Keratinocyte (primary cell): ENCODE measurements around the gene RABIF. TPM values are rescaled to one million over a fixed set of nuclear protein-coding genes. Genes with fewer than 3 reads are reported as not detected.

Experiments used
- DNase-seq: peaks from one replicate; pipeline ENCODE4 v3.0.0-alpha.2; 2011; ENCODE audit warnings: low read depth, missing footprints, low spot score
- FAIRE-seq: peaks from 2 replicates; lab custom pipeline; 2011; peaks lifted over from hg19 to GRCh38; lab: Jason Lieb, UNC
- H2AFZ ChIP-seq: 2 replicates; pipeline ENCODE4 v1.6.0; 2012; ENCODE audit warnings: low read length, control low read depth, inconsistent platforms; ENCODE audit not compliant: control insufficient read depth
- H3K27ac ChIP-seq: 2 replicates; pipeline ENCODE4 v1.5.1; 2011; ENCODE audit warnings: low read length; ENCODE audit not compliant: control insufficient read depth, insufficient read depth
- H3K27me3 ChIP-seq: 3 replicates; pipeline ENCODE4 v1.6.0; 2011; ENCODE audit warnings: low read length; ENCODE audit not compliant: control insufficient read depth, insufficient read depth; ENCODE audit errors: extremely low read depth
- H3K36me3 ChIP-seq, 2 experiments: 2 replicates in 1 of 2; 3 replicates in 1 of 2; pipeline ENCODE4 v1.5.1; 2011; ENCODE audit warnings: low read length in 2 of 2, mild to moderate bottlenecking in 1 of 2; ENCODE audit not compliant: control insufficient read depth in 2 of 2, insufficient read depth in 2 of 2; ENCODE audit errors: extremely low read depth in 1 of 2
- H3K4me1 ChIP-seq: 3 replicates; pipeline ENCODE4 v1.5.1; 2011; ENCODE audit warnings: low read length; ENCODE audit not compliant: control insufficient read depth, insufficient read depth; ENCODE audit errors: extremely low read depth
- H3K4me2 ChIP-seq: 3 replicates; pipeline ENCODE4 v1.6.0; 2011; ENCODE audit warnings: low read depth, low read length; ENCODE audit not compliant: control insufficient read depth, insufficient read depth; ENCODE audit errors: extremely low read depth
- H3K4me3 ChIP-seq, 3 experiments: fragments of 200-600 bp in 1 of 3; sonication (generic) in 1 of 3; 2 replicates in 2 of 3; 3 replicates in 1 of 3; pipeline ENCODE4 v1.5.1; 2011 to 2016; ENCODE audit warnings: low read length in 3 of 3, mild to moderate bottlenecking in 3 of 3, control low read depth in 2 of 3, inconsistent platforms in 1 of 3, low read depth in 1 of 3, mixed read lengths in 1 of 3, mixed run types in 1 of 3, moderate library complexity in 1 of 3; ENCODE audit not compliant: control insufficient read depth in 2 of 3, insufficient read depth in 2 of 3; ENCODE audit errors: extremely low read depth in 1 of 3
- H3K79me2 ChIP-seq: 2 replicates; pipeline ENCODE4 v1.6.0; 2012; ENCODE audit warnings: low read length; ENCODE audit not compliant: control insufficient read depth, insufficient read depth
- H3K9ac ChIP-seq: 3 replicates; pipeline ENCODE4 v1.6.0; 2011; ENCODE audit warnings: low read length; ENCODE audit not compliant: control insufficient read depth, insufficient read depth; ENCODE audit errors: extremely low read depth
- H3K9me1 ChIP-seq: 3 replicates; pipeline ENCODE4 v1.6.0; 2011; ENCODE audit warnings: low read length; ENCODE audit not compliant: control insufficient read depth, insufficient read depth; ENCODE audit errors: extremely low read depth
- H3K9me3 ChIP-seq: 2 replicates; pipeline ENCODE4 v1.5.1; 2012; ENCODE audit warnings: low read depth, low read length; ENCODE audit not compliant: control insufficient read depth
- H4K20me1 ChIP-seq: 3 replicates; pipeline ENCODE4 v1.6.0; 2011; ENCODE audit warnings: low read length; ENCODE audit not compliant: control insufficient read depth, insufficient read depth; ENCODE audit errors: extremely low read depth
- CTCF ChIP-seq, 3 experiments: IDR thresholded peaks in 1 of 3; conservative IDR thresholded peaks in 1 of 3; optimal IDR thresholded peaks in 1 of 3; 2 replicates in 2 of 3; 3 replicates in 1 of 3; pipeline versions ENCODE3 to v1.5.1; 2011; ENCODE audit warnings: low read length in 3 of 3, mild to moderate bottlenecking in 3 of 3, moderate library complexity in 2 of 3, control low read depth in 1 of 3, inconsistent platforms in 1 of 3; ENCODE audit not compliant: insufficient read depth in 2 of 3; ENCODE audit errors: extremely low read depth in 1 of 3
- EZH2 ChIP-seq: IDR thresholded peaks from one replicate; pipeline ENCODE4 v1.6.1; 2012; ENCODE audit warnings: inconsistent platforms, mild to moderate bottlenecking, low read length, moderate library complexity
- dilution Hi-C: fragments of 300-500 bp; cut with MboI; formaldehyde crosslinking; loops from one replicate; pipeline ENCODE4 v1.7.0; 2020; ENCODE audit warnings: low sequenced_read_pairs; ENCODE audit not compliant: extremely low pct_ligation_motif_present
- polyA plus RNA-seq, 5 experiments: library from polyadenylated mRNA; depleted of rRNA in 3 of 5; stranded (reverse) in 3 of 5; stranded (forward) in 1 of 5; unstranded in 1 of 5; fragments of >200 nt; gene quantifications; 1 replicate in 1 of 5; 2 replicates in 3 of 5; 3 replicates in 1 of 5; pipeline versions ENCODE4 v1.2.1 to v1.2.3, GENCODE V29; 2011 to 2012; ENCODE audit warnings: missing spikeins in 2 of 5, low read depth in 1 of 5, low replicate concordance in 1 of 5

RABIF gene
- polyA plus RNA-seq, 1 donor (not counting 4 experiments of a cell fraction or from before 2014, with no cell fraction given), result 17.4 TPM

- no peak overlapping the region for H3K4me2 ChIP-seq
- peaks cover 27% of the 10 kb centered on the region for H3K79me2 ChIP-seq
- H3K4me3 ChIP-seq, result no peak overlapping the region
- H3K9ac ChIP-seq, result no peak overlapping the region
- H2AFZ ChIP-seq, result no peak overlapping the region
- H4K20me1 ChIP-seq, result no peaks in the 10 kb centered on the region
- TF ChIP-seq CTCF (optimal IDR thresholded peaks at IDR 0.05 in 1 of 3, IDR thresholded peaks at IDR 0.05 in 1 of 3, conservative IDR thresholded peaks at IDR 0.05 in 1 of 3; ENCODE audit: extremely low read depth in 1 of 3, insufficient read depth in 2 of 3, low read length in 3 of 3) (no peak), EZH2 (no peak)
- no peaks in the 10 kb centered on the region for H3K27me3 ChIP-seq
- FAIRE-seq, result no peak
- no peaks in the 10 kb centered on the region for H3K9me1 ChIP-seq
- H3K4me1 ChIP-seq, result no peaks in the 10 kb centered on the region
- DNase-seq, result no peak
- dilution Hi-C loops, result no loop called here
- H3K9me3 ChIP-seq, result no peaks in the 10 kb centered on the region
- no peak overlapping the region for H3K27ac ChIP-seq
- H3K36me3 ChIP-seq, result peaks cover 12 to 13% of the 10 kb centered on the region in 2 experiments
Measured at GRCh38 chr1:202880961-202881460, 7.9 kb downstream of the RABIF start.

- FAIRE-seq (no peak), DNase-seq (no peak)
- H3K9me1 ChIP-seq, result no peaks in the 10 kb centered on the region
- no peaks in the 10 kb centered on the region for H3K27me3 ChIP-seq
- no peak for TF ChIP-seq CTCF (optimal IDR thresholded peaks at IDR 0.05 in 1 of 3, IDR thresholded peaks at IDR 0.05 in 1 of 3, conservative IDR thresholded peaks at IDR 0.05 in 1 of 3; ENCODE audit: extremely low read depth in 1 of 3, insufficient read depth in 2 of 3, low read length in 3 of 3)
- no peak for TF ChIP-seq EZH2
- peaks cover 12 to 13% of the 10 kb centered on the region in 2 experiments for H3K36me3 ChIP-seq
- H3K9ac ChIP-seq, result no peak overlapping the region
- no peak overlapping the region for H3K4me2 ChIP-seq
- H3K4me1 ChIP-seq, result no peaks in the 10 kb centered on the region
- H4K20me1 ChIP-seq, result no peaks in the 10 kb centered on the region
- H2AFZ ChIP-seq, result no peak overlapping the region
- H3K4me3 ChIP-seq, result no peak overlapping the region
- dilution Hi-C loops, result no loop called here
- no peak overlapping the region for H3K27ac ChIP-seq
- H3K79me2 ChIP-seq, result peaks cover 20% of the 10 kb centered on the region
- H3K9me3 ChIP-seq, result no peaks in the 10 kb centered on the region
Measured at GRCh38 chr1:202880062-202880461, 8.9 kb downstream of the RABIF start.
